Activated CD4-positive, alpha-beta T cell treated with anti-CD3 and anti-CD28 coated beads, Interleukin-2, amount 10 ng/mL, durations not matched to agents 7 days and 5 days (primary cell): ENCODE data around the gene C1orf21. TPM values are rescaled to one million over a fixed set of nuclear protein-coding genes. Genes with fewer than 3 reads are reported as not detected.

ENCODE experiments used
- CTCF ChIA-PET: fragments of 350-600 bp; sonication (Branson Sonifier 250); formaldehyde crosslinking; loops from one replicate; lab custom pipeline; 2021; ENCODE audit warnings: antibody characterized with exemption; lab: Charles Lee
- POLR2A ChIA-PET: fragments of 350-600 bp; sonication (Branson Sonifier 250); formaldehyde crosslinking; loops from one replicate; lab custom pipeline; 2021; ENCODE audit warnings: antibody characterized with exemption; lab: Charles Lee
- DNase-seq: peaks from one replicate; pipeline ENCODE4 v3.0.0-alpha.2; 2020
- H3K27ac Mint-ChIP-seq: one replicate; pipeline ENCODE4 v1.8.0; 2021; ENCODE audit warnings: mild to moderate bottlenecking, moderate library complexity, mixed read lengths
- H3K27me3 Mint-ChIP-seq: one replicate; pipeline ENCODE4 v1.8.0; 2021; ENCODE audit warnings: mixed read lengths
- H3K36me3 Mint-ChIP-seq: one replicate; pipeline ENCODE4 v1.8.0; 2021; ENCODE audit warnings: low read depth, mixed read lengths
- H3K4me1 Mint-ChIP-seq: one replicate; pipeline ENCODE4 v1.8.0; 2021; ENCODE audit warnings: mixed read lengths
- H3K4me3 Mint-ChIP-seq: one replicate; pipeline ENCODE4 v1.8.0; 2021; ENCODE audit warnings: mild to moderate bottlenecking, moderate library complexity, mixed read lengths
- H3K9me3 Mint-ChIP-seq: one replicate; pipeline ENCODE4 v1.8.0; 2021; ENCODE audit warnings: mixed read lengths
- total RNA-seq, 2 experiments: library from RNA; stranded (reverse); gene quantifications; one replicate each; pipeline ENCODE4 v1.2.3, GENCODE V29; 2021

Gene C1orf21
- total RNA-seq, 2 experiments from 2014 or later: 7.4 to 8.1 TPM

GRCh38 chr1:184555665-184556641 is 169.1 kb downstream of the C1orf21 start:
- Mint-ChIP-seq H3K27ac (no peak overlapping the region), H3K4me3 (no peak overlapping the region), H3K36me3 (no peaks in the 10 kb centered on the region), H3K27me3 (peaks cover 6% of the 10 kb centered on the region), H3K9me3 (peaks cover 4% of the 10 kb centered on the region), H3K4me1 (no peaks in the 10 kb centered on the region)
- ChIA-PET POLR2A (no interaction called here), CTCF (no interaction called here)
- DNase-seq: no peak

- Mint-ChIP-seq H3K4me1 (no peaks in the 10 kb centered on the region), H3K4me3 (no peak overlapping the region), H3K27me3 (peaks cover 6% of the 10 kb centered on the region), H3K36me3 (no peaks in the 10 kb centered on the region), H3K27ac (no peak overlapping the region), H3K9me3 (peaks cover 4% of the 10 kb centered on the region)
- ChIA-PET POLR2A (no interaction called here), CTCF (no interaction called here)
- DNase-seq: no peak
These were observed 169.8 kb downstream of the C1orf21 start for GRCh38 chr1:184556665-184557064.

- Mint-ChIP-seq H3K9me3 (peaks cover 4% of the 10 kb centered on the region), H3K27me3 (peaks cover 6% of the 10 kb centered on the region)
These were observed 170.9 kb downstream of the C1orf21 start for GRCh38 chr1:184557423-184558347.

GRCh38 chr1:184558691-184559090 is 171.9 kb downstream of the C1orf21 start:
- no peak for DNase-seq
- peaks cover 3% of the 10 kb centered on the region for H3K27me3 Mint-ChIP-seq
- H3K27ac Mint-ChIP-seq: no peak overlapping the region
- POLR2A ChIA-PET: no interaction called here
- H3K4me1 Mint-ChIP-seq: no peaks in the 10 kb centered on the region
- H3K4me3 Mint-ChIP-seq: no peak overlapping the region
- CTCF ChIA-PET: no interaction called here
- peaks cover 4% of the 10 kb centered on the region for H3K9me3 Mint-ChIP-seq
- H3K36me3 Mint-ChIP-seq: no peaks in the 10 kb centered on the region

More at GRCh38 chr1:184557423-184558347, 170.9 kb downstream of the C1orf21 start:
- ChIA-PET POLR2A (no interaction called here), CTCF (interaction anchor here (0.6 kb wide), 1 partner anchor 139 kb away, joined by 3 read pairs; no protein-coding TSS in a partner anchor)
- H3K4me3 Mint-ChIP-seq: no peak overlapping the region
- H3K36me3 Mint-ChIP-seq: no peaks in the 10 kb centered on the region
- no peak for DNase-seq
- H3K4me1 Mint-ChIP-seq: no peaks in the 10 kb centered on the region
- no peak overlapping the region for H3K27ac Mint-ChIP-seq

GRCh38 chr1:184559117-184559713 is 172.4 kb downstream of the C1orf21 start:
- Mint-ChIP-seq H3K27ac (no peak overlapping the region), H3K36me3 (no peaks in the 10 kb centered on the region), H3K9me3 (peaks cover 4% of the 10 kb centered on the region), H3K27me3 (peaks cover 3% of the 10 kb centered on the region), H3K4me1 (no peaks in the 10 kb centered on the region), H3K4me3 (no peak overlapping the region)
- ChIA-PET CTCF (no interaction called here), POLR2A (no interaction called here)
- no peak for DNase-seq

- CTCF ChIA-PET: interaction anchor here (0.6 to 1.4 kb wide), 2 partner anchors 12 to 1282 kb away, joined by 3 to 4 read pairs; no protein-coding TSS in a partner anchor
- H3K4me3 Mint-ChIP-seq: no peak overlapping the region
- H3K36me3 Mint-ChIP-seq: no peaks in the 10 kb centered on the region
- no peak overlapping the region for H3K27ac Mint-ChIP-seq
- no peak for DNase-seq
- H3K4me1 Mint-ChIP-seq: no peaks in the 10 kb centered on the region
- peaks cover 4% of the 10 kb centered on the region for H3K9me3 Mint-ChIP-seq
- peaks cover 3% of the 10 kb centered on the region for H3K27me3 Mint-ChIP-seq
- POLR2A ChIA-PET: no interaction called here
These were observed 176.0 kb downstream of the C1orf21 start for GRCh38 chr1:184562806-184563205.

- CTCF ChIA-PET: interaction anchor here (0.6 to 1.4 kb wide), 2 partner anchors 11 to 1283 kb away, joined by 3 to 4 read pairs; no protein-coding TSS in a partner anchor
- Mint-ChIP-seq H3K4me1 (no peaks in the 10 kb centered on the region), H3K27ac (no peak overlapping the region), H3K9me3 (peaks cover 4% of the 10 kb centered on the region), H3K4me3 (no peak overlapping the region), H3K27me3 (no peaks in the 10 kb centered on the region), H3K36me3 (no peaks in the 10 kb centered on the region)
- DNase-seq: no peak
- POLR2A ChIA-PET: no interaction called here
These were observed 176.5 kb downstream of the C1orf21 start for GRCh38 chr1:184563308-184563707.

- ChIA-PET CTCF (no interaction called here), POLR2A (no interaction called here)
- Mint-ChIP-seq H3K4me3 (no peak overlapping the region), H3K4me1 (no peaks in the 10 kb centered on the region), H3K36me3 (no peaks in the 10 kb centered on the region), H3K9me3 (no peaks in the 10 kb centered on the region), H3K27me3 (no peaks in the 10 kb centered on the region), H3K27ac (no peak overlapping the region)
- DNase-seq: no peak
These were observed 180.2 kb downstream of the C1orf21 start for GRCh38 chr1:184567009-184567408.

- H3K36me3 Mint-ChIP-seq: no peaks in the 10 kb centered on the region
- ChIA-PET CTCF (no interaction called here), POLR2A (no interaction called here)
- no peak overlapping the region for H3K27ac Mint-ChIP-seq
- H3K27me3 Mint-ChIP-seq: no peaks in the 10 kb centered on the region
- H3K9me3 Mint-ChIP-seq: no peaks in the 10 kb centered on the region
- no peak overlapping the region for H3K4me3 Mint-ChIP-seq
- DNase-seq: no peak
- H3K4me1 Mint-ChIP-seq: no peaks in the 10 kb centered on the region
These were observed 180.8 kb downstream of the C1orf21 start for GRCh38 chr1:184567637-184568036.

- Mint-ChIP-seq H3K27ac (no peak overlapping the region), H3K36me3 (no peaks in the 10 kb centered on the region), H3K4me1 (no peaks in the 10 kb centered on the region), H3K27me3 (no peaks in the 10 kb centered on the region), H3K4me3 (no peak overlapping the region), H3K9me3 (no peaks in the 10 kb centered on the region)
- ChIA-PET POLR2A (no interaction called here), CTCF (no interaction called here)
- no peak for DNase-seq
These were observed 181.3 kb downstream of the C1orf21 start for GRCh38 chr1:184568148-184568547.

- ChIA-PET POLR2A (no interaction called here), CTCF (no interaction called here)
- Mint-ChIP-seq H3K27me3 (no peaks in the 10 kb centered on the region), H3K27ac (no peak overlapping the region), H3K36me3 (no peaks in the 10 kb centered on the region), H3K4me1 (no peaks in the 10 kb centered on the region), H3K9me3 (no peaks in the 10 kb centered on the region), H3K4me3 (no peak overlapping the region)
- DNase-seq: no peak
These were observed 182.3 kb downstream of the C1orf21 start for GRCh38 chr1:184569106-184569505.

- H3K27me3 Mint-ChIP-seq: no peaks in the 10 kb centered on the region
- no peak overlapping the region for H3K27ac Mint-ChIP-seq
- no peaks in the 10 kb centered on the region for H3K4me1 Mint-ChIP-seq
- POLR2A ChIA-PET: no interaction called here
- CTCF ChIA-PET: interaction anchor here (1.0 kb wide), 1 partner anchor 12 kb away, joined by 3 read pairs; no protein-coding TSS in a partner anchor
- no peak for DNase-seq
- no peaks in the 10 kb centered on the region for H3K9me3 Mint-ChIP-seq
- no peaks in the 10 kb centered on the region for H3K36me3 Mint-ChIP-seq
- H3K4me3 Mint-ChIP-seq: no peak overlapping the region
These were observed 187.8 kb downstream of the C1orf21 start for GRCh38 chr1:184574588-184574987.
